Panc1 (cell line): ENCODE measurements around the gene TMED8.

Experiments used
- TCF7L2 ChIP-seq: IDR thresholded peaks from 2 replicates; pipeline ENCODE4 v1.6.1; 2011; ENCODE audit warnings: mild to moderate bottlenecking, low read depth, low read length, inconsistent platforms
- TF ChIP-seq, protein P1 (sequence below), 2 experiments: IDR thresholded peaks; 2 replicates each; pipeline ENCODE4 v1.6.1; 2011 to 2012; ENCODE audit warnings: low read depth in 2 of 2, control low read depth in 1 of 2, low read length in 1 of 2, mild to moderate bottlenecking in 1 of 2, moderate library complexity in 1 of 2; ENCODE audit not compliant: insufficient read depth in 1 of 2
- TF ChIP-seq, protein P2 (sequence below): fragments of 450-650 bp; IDR thresholded peaks from 2 replicates; pipeline ENCODE4 v1.5.1; 2017; ENCODE audit warnings: mild to moderate bottlenecking

DNA sequence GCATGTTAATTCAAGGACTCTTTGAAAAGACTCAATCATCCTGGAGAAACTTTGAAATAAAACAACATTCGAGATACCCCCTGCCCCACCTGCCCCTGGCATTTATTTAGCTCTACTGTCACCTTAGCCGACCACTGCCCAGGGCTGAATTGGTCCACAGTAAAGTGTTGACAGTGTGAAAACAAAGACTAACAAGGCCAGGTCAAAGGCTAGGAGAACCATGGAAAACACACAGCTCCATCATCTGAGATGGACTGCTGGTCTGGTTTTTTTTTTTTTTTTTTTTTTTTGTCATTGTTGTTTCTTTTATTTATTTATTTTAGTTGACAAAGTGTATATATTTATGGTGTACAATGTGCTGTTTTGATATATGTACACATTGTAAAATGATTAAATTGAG, 30.4 kb downstream of the TMED8 start:
- TF ChIP-seq, protein P1, sequence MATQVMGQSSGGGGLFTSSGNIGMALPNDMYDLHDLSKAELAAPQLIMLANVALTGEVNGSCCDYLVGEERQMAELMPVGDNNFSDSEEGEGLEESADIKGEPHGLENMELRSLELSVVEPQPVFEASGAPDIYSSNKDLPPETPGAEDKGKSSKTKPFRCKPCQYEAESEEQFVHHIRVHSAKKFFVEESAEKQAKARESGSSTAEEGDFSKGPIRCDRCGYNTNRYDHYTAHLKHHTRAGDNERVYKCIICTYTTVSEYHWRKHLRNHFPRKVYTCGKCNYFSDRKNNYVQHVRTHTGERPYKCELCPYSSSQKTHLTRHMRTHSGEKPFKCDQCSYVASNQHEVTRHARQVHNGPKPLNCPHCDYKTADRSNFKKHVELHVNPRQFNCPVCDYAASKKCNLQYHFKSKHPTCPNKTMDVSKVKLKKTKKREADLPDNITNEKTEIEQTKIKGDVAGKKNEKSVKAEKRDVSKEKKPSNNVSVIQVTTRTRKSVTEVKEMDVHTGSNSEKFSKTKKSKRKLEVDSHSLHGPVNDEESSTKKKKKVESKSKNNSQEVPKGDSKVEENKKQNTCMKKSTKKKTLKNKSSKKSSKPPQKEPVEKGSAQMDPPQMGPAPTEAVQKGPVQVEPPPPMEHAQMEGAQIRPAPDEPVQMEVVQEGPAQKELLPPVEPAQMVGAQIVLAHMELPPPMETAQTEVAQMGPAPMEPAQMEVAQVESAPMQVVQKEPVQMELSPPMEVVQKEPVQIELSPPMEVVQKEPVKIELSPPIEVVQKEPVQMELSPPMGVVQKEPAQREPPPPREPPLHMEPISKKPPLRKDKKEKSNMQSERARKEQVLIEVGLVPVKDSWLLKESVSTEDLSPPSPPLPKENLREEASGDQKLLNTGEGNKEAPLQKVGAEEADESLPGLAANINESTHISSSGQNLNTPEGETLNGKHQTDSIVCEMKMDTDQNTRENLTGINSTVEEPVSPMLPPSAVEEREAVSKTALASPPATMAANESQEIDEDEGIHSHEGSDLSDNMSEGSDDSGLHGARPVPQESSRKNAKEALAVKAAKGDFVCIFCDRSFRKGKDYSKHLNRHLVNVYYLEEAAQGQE (IDR thresholded peaks at IDR 0.05; ENCODE audit: insufficient read depth in 1 of 2, low read depth in 2 of 2, low read length in 1 of 2), result no peak
- TF ChIP-seq, protein P2, sequence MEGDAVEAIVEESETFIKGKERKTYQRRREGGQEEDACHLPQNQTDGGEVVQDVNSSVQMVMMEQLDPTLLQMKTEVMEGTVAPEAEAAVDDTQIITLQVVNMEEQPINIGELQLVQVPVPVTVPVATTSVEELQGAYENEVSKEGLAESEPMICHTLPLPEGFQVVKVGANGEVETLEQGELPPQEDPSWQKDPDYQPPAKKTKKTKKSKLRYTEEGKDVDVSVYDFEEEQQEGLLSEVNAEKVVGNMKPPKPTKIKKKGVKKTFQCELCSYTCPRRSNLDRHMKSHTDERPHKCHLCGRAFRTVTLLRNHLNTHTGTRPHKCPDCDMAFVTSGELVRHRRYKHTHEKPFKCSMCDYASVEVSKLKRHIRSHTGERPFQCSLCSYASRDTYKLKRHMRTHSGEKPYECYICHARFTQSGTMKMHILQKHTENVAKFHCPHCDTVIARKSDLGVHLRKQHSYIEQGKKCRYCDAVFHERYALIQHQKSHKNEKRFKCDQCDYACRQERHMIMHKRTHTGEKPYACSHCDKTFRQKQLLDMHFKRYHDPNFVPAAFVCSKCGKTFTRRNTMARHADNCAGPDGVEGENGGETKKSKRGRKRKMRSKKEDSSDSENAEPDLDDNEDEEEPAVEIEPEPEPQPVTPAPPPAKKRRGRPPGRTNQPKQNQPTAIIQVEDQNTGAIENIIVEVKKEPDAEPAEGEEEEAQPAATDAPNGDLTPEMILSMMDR, result no peak
- no peak for TF ChIP-seq TCF7L2
